Heart left ventricle (tissue), 16 donors: Measurements from ENCODE around the gene ANXA2R. TPM values are rescaled to one million over a fixed set of nuclear protein-coding genes. Genes with fewer than 3 reads are reported as not detected.

Source experiments
- ATAC-seq, 4 donors: fragments of 200-7000 bp; cut with Tn5 transposase; one replicate each; pipeline ENCODE4 v1.9.1; 2020 to 2022; ENCODE audit warnings: moderate library complexity in 4 of 4, mild to moderate bottlenecking in 3 of 4, moderate number of reproducible peaks in 1 of 4
- DNase-seq, 5 donors: peaks; one replicate each; pipeline ENCODE4 v3.0.0-alpha.2; 2020
- H3K27ac ChIP-seq, 12 donors: fragments of 200-600 bp; sonication (generic) in 4 of 12; one replicate each; pipeline versions ENCODE4 v1.5.0 to v1.8.0; 2016 to 2022; ENCODE audit warnings: mild to moderate bottlenecking in 2 of 12
- H3K27me3 ChIP-seq, 9 donors: fragments of 200-600 bp; sonication (generic) in 2 of 9; one replicate each; pipeline versions ENCODE4 v1.5.1 to v1.8.0; 2016 to 2022; ENCODE audit warnings: mild to moderate bottlenecking in 3 of 9
- H3K36me3 ChIP-seq, 9 donors: fragments of 200-600 bp; sonication (generic) in 2 of 9; one replicate each; pipeline versions ENCODE4 v1.5.0 to v1.8.0; 2018 to 2022; ENCODE audit warnings: mild to moderate bottlenecking in 2 of 9
- H3K4me1 ChIP-seq, 12 donors: fragments of 200-600 bp; sonication (generic) in 4 of 12; one replicate each; pipeline versions ENCODE4 v1.5.0 to v1.8.0; 2016 to 2022; ENCODE audit warnings: mild to moderate bottlenecking in 3 of 12
- H3K4me3 ChIP-seq, 12 donors: fragments of 200-600 bp; sonication (generic) in 4 of 12; one replicate each; pipeline versions ENCODE4 v1.5.0 to v1.8.0; 2017 to 2022; ENCODE audit warnings: mild to moderate bottlenecking in 9 of 12, moderate library complexity in 4 of 12
- H3K9me3 ChIP-seq, 12 donors: fragments of 200-600 bp; sonication (generic) in 4 of 12; one replicate each; pipeline versions ENCODE4 v1.5.0 to v1.8.0; 2016 to 2022; ENCODE audit warnings: mild to moderate bottlenecking in 1 of 12
- POLR2A ChIP-seq, 2 donors: fragments of 450-650 bp; IDR thresholded peaks; one replicate each; pipeline ENCODE4 v1.6.1; 2017; ENCODE audit warnings: antibody characterized with exemption in 2 of 2, mild to moderate bottlenecking in 2 of 2, moderate library complexity in 2 of 2
- WGBS, 4 donors: extraction: QIAGEN DNeasy Blood & Tissue Kit in 2 of 4; methylation state at CpG; one replicate each; pipeline versions ENCODE4 v1.1.5 to v1.1.7; 2013 to 2018; 5-methylcytosine and 5-hydroxymethylcytosine counted together
- intact Hi-C, 10 donors: fragments of 100-400 bp; cut with DNase I; formaldehyde crosslinking; loops; one replicate each; pipeline versions ENCODE4 v1.11.1 to v1.14.2; 2022
- polyA plus RNA-seq, 2 donors: library from polyadenylated mRNA; stranded (reverse); fragments of 200-250 nt; gene quantifications; one replicate each; pipeline ENCODE4 v1.2.3, GENCODE V29; 2013
- total RNA-seq, 9 donors: library from RNA; depleted of rRNA in 2 of 9; stranded (reverse); fragments of >200 nt in 2 of 9; fragmentation: NEBNext Ultra II Directional in 3 of 9; extraction: Animal tissue kit (Norgen Biotek cat#: 25700) in 3 of 9; gene quantifications; one replicate each; pipeline versions ENCODE4 v1.1.0 to v1.2.4, GENCODE V29; 2016 to 2023
- TF ChIP-seq, protein P1 (sequence below), 12 donors: fragments of 200-600 bp; sonication (generic) in 4 of 12; IDR thresholded peaks; one replicate each; pipeline versions ENCODE4 v1.5.0 to v1.8.0; 2018 to 2022; ENCODE audit warnings: antibody characterized with exemption in 12 of 12, mild to moderate bottlenecking in 5 of 12
- donor health status: ischemic (EF 13 %, LVEDD 7.1; RV severe dilation, severe dysfunction).
- donor health status: healthy with polysubstance abuse.
- donor health status: DM: no; HTN: yes; CAD: no.
- donor health status: DM: no; HTN: no; CAD: no.
- donor health status: ischemic (EF 25% LVEDD 6.9; RV normal size, moderate dysfunction).
- donor health status: ischemic (EF 25% LVEDD 5.7; RV mildly dilated, moderate dysfunction).
- donor health status: healthy.
- donor health status: DM: yes; HTN: yes; CAD: no.
- donor health status: ischemic (EF 35%, LVEDD 5.7; RV mildly dilated, moderate dysfunction).
- donor health status: nonischemic (EF 11% LVEDD 7.7; RV severe dilation, severe dysfunction).
- donor health status: DM: yes; HTN: yes; CAD: no.
- donor health status: PGD.
- donor health status: ischemic (EF 29% LVEDD 5.4; RV normal size, mild dysfunction).
- donor health status: nonischemic (EF 23%, LVEDD 6.1; RV moderate dilation, normal function).

Gene ANXA2R
- total and polyA plus RNA-seq, 11 donors = 0.49 to 2.4 (median 1.4) TPM

DNA sequence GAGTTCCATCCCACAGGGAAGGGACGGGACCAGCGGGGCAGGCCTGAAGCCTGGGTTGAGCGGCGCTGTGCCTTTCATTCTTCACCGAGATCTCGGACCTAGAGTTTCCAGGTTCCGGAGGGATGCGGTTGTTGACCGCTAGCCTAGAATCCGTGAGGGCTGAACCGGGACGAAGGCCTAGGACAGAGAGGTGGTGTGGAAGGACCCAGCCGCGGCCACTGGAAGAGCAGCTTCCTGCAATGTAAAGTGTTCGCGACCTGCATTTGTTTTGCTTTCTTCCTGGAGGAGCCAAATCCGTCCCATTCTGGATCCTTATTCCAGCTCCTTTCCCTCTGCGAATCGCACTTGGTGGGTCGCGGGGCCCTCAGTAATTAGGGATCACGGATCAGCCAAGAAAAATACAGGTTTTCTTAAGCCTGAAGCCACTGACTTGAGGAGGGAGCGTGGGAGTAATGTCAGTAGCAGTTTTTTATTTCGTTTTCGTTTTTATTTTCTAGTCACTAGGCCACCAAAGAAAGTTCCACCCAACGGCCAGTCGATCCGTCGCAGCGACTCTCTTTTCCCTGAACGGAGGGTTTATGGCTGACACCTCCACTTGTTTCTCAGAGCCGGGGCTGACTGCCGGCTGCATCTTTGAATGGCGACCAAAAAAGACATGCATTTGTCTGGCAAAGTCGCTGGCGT, 48.6 kb downstream of the ANXA2R start:
- ATAC-seq (peak in 1 of 4 donors; percentile 0), DNase-seq (peak in 2 of 5 donors; percentile 21 to 55)
- Histone ChIP-seq H3K9me3 (no peaks in the 10 kb centered on the region), H3K27me3 (peaks cover 8 to 89% (median 43%) of the 10 kb centered on the region in 9 donors), H3K27ac (peak overlapping the region; percentile 86 to 99 (median 96)), H3K4me3 (peak overlapping the region; percentile 21 to 77 (median 68)), H3K4me1 (peaks cover 0 to 36% (median 13%) of the 10 kb centered on the region in 12 donors), H3K36me3 (no peaks in the 10 kb centered on the region)
- intact Hi-C loops = loop anchor here (1.0 to 10.0 kb wide), 14 partner anchors 17 to 131 kb away; partner anchors contain the start of genes ANXA2R (in 3 of the 10) and ZNF131 (in 1 of the 10)
- WGBS, 4 donors = 24 to 31% (median 26%) methylated on average over 36 of the region's 36 CpGs
- no peak for TF ChIP-seq POLR2A (IDR thresholded peaks at IDR 0.05)
- TF ChIP-seq, protein P1, sequence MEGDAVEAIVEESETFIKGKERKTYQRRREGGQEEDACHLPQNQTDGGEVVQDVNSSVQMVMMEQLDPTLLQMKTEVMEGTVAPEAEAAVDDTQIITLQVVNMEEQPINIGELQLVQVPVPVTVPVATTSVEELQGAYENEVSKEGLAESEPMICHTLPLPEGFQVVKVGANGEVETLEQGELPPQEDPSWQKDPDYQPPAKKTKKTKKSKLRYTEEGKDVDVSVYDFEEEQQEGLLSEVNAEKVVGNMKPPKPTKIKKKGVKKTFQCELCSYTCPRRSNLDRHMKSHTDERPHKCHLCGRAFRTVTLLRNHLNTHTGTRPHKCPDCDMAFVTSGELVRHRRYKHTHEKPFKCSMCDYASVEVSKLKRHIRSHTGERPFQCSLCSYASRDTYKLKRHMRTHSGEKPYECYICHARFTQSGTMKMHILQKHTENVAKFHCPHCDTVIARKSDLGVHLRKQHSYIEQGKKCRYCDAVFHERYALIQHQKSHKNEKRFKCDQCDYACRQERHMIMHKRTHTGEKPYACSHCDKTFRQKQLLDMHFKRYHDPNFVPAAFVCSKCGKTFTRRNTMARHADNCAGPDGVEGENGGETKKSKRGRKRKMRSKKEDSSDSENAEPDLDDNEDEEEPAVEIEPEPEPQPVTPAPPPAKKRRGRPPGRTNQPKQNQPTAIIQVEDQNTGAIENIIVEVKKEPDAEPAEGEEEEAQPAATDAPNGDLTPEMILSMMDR (IDR thresholded peaks at IDR 0.05) = no peak

DNA sequence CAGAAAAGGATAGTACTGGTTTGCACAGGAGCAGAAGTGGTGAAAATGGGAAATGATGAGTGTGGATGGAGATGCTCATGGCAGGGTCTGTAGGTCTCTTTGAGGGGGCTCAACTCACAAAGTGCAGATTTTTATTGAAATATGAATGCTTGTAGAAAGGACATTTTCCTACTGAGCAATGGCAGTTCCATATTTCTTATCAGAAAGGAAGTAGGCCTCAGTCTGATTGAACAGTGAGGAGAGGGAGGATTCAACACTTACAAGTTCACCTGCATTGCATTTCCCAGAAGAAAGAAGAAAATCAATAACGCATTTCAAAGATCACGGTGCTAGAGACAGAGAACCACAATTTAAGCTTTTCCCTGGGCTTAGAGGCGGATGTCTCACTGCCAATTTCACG, 49.2 kb downstream of the ANXA2R start:
- DNase-seq (no peak), ATAC-seq (no peak)
- no peaks in the 10 kb centered on the region for H3K9me3 ChIP-seq
- peaks cover 8 to 86% (median 38%) of the 10 kb centered on the region in 9 donors for H3K27me3 ChIP-seq
- intact Hi-C loops = loop anchor here in 7 of 10 donors (1.0 to 10.0 kb wide), 7 partner anchors 39 to 131 kb away; partner anchors contain the start of genes ANXA2R (in 2 of the 7) and ZNF131 (in 1 of the 7)
- peak overlapping the region; percentile 86 to 99 (median 96) for H3K27ac ChIP-seq
- H3K4me3 ChIP-seq = peak overlapping the region in 11 of 12 donors; percentile 44 to 77 (median 68)
- 68 to 84% (median 75%) methylated on average over 4 of the region's 4 CpGs for WGBS, 4 donors
- no peaks in the 10 kb centered on the region for H3K36me3 ChIP-seq
- no peak for TF ChIP-seq POLR2A (IDR thresholded peaks at IDR 0.05)
- TF ChIP-seq, protein P1 (IDR thresholded peaks at IDR 0.05) = no peak
- H3K4me1 ChIP-seq = peaks cover 0 to 33% (median 13%) of the 10 kb centered on the region in 12 donors

Other genes with a start within 250 kb of the ANXA2R start
- gene SELENOP, start 228.4 kb downstream of the ANXA2R start, total RNA-seq = 100 to 1,000 TPM; 167 to 547 (median 255) TPM
- gene SELENOP, start 228.4 kb downstream of the ANXA2R start, polyA plus RNA-seq = 10 to 100 TPM; 53.3 to 72.3 TPM
- 10 to 100 TPM; 10.9 to 21.6 (median 13.3) TPM for gene ZNF131, start 80.6 kb upstream of the ANXA2R start, total RNA-seq
- gene ZNF131, start 80.6 kb upstream of the ANXA2R start, polyA plus RNA-seq = 10 to 100 TPM; 14.1 to 18.5 TPM
- gene NIM1K, start 151.9 kb upstream of the ANXA2R start, total RNA-seq = 1 to 10 TPM in 1 of 9 donors, under 1 TPM in 6, not detected in 2; 0.16 to 1.4 (median 0.45) TPM
- under 1 TPM; 0.11 to 0.24 TPM for gene NIM1K, start 151.9 kb upstream of the ANXA2R start, polyA plus RNA-seq